ENCODE results near the gene SMARCD3. TPM values are rescaled to one million over a fixed set of nuclear protein-coding genes. Genes with fewer than 3 reads are reported as not detected.

The SMARCD3 gene
- total and polyA plus RNA-seq, 2 of the 13 experiments (the other 11 are each of a cell fraction or from before 2014, with no cell fraction given) = 0.20 to 0.62 TPM

DNA sequence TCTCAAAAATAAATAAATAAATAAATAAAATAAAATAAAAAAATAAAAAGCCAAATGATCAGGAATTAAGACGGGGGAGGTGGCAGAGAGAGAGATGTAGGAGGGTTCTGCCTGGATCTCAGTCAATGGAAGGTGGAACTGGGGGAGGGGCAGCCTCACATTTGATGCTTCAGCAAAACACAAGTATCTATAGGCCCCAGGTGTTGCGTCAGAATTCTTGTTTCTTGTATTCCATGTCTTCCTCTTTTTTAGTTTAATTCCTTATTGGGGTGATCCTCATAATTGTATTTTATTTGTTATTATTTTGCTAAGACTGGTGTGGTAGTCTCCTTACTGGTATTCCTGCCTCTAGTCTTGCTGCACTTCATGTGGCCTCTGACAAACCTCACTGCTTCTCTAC lies 41.4 kb upstream of the SMARCD3 start:
- peaks cover 5 to 29% of the 10 kb centered on the region in 2 experiments; a peak in 4 of 5 replicates for H3K27me3 ChIP-seq (ENCODE audit: control insufficient read depth in 1 of 2, insufficient read depth in 2 of 2, low read length in 2 of 2)
- H3K9me3 ChIP-seq (ENCODE audit: low read length) = no peaks in the 10 kb centered on the region
- H3K4me3 ChIP-seq (replicated peaks in 1 of 3; ENCODE audit: insufficient read depth in 1 of 3, low read depth in 2 of 3, low read length in 3 of 3) = no peak overlapping the region
- no peak for DNase-seq (ENCODE audit: low spot score)
- in situ Hi-C loops (cut with HindIII; ENCODE audit: extremely low pct_ligation_motif_present, low pct_unique_long_range_greater_than_20kb) = no loop called here
- no TSS peak for BruUV-seq (replicated peaks)
- TF ChIP-seq AGO2 (optimal IDR thresholded peaks at IDR 0.05; ENCODE audit: low read depth, low read length) (no peak), HHEX (CRISPR knock-in tag; IDR thresholded peaks at IDR 0.05) (no peak), SNAI1 (CRISPR knock-in tag; IDR thresholded peaks at IDR 0.05; ENCODE audit: borderline replicate concordance) (no peak), ZNF205 (CRISPR knock-in tag; IDR thresholded peaks at IDR 0.05) (no peak), CHD4 (IDR thresholded peaks at IDR 0.05; ENCODE audit: borderline replicate concordance, low read length) (no peak), ZNF746 (CRISPR knock-in tag; IDR thresholded peaks at IDR 0.05) (no peak), NFE2L1 (CRISPR knock-in tag; IDR thresholded peaks at IDR 0.05; ENCODE audit: borderline replicate concordance) (no peak), MXD4 (CRISPR knock-in tag; IDR thresholded peaks at IDR 0.05) (no peak), ZKSCAN8 (CRISPR knock-in tag; IDR thresholded peaks at IDR 0.05; ENCODE audit: borderline replicate concordance) (no peak), IRF2 (CRISPR knock-in tag; IDR thresholded peaks at IDR 0.05) (no peak), DZIP1 (CRISPR knock-in tag; IDR thresholded peaks at IDR 0.05) (no peak)
- TF ChIP-seq, protein P1, sequence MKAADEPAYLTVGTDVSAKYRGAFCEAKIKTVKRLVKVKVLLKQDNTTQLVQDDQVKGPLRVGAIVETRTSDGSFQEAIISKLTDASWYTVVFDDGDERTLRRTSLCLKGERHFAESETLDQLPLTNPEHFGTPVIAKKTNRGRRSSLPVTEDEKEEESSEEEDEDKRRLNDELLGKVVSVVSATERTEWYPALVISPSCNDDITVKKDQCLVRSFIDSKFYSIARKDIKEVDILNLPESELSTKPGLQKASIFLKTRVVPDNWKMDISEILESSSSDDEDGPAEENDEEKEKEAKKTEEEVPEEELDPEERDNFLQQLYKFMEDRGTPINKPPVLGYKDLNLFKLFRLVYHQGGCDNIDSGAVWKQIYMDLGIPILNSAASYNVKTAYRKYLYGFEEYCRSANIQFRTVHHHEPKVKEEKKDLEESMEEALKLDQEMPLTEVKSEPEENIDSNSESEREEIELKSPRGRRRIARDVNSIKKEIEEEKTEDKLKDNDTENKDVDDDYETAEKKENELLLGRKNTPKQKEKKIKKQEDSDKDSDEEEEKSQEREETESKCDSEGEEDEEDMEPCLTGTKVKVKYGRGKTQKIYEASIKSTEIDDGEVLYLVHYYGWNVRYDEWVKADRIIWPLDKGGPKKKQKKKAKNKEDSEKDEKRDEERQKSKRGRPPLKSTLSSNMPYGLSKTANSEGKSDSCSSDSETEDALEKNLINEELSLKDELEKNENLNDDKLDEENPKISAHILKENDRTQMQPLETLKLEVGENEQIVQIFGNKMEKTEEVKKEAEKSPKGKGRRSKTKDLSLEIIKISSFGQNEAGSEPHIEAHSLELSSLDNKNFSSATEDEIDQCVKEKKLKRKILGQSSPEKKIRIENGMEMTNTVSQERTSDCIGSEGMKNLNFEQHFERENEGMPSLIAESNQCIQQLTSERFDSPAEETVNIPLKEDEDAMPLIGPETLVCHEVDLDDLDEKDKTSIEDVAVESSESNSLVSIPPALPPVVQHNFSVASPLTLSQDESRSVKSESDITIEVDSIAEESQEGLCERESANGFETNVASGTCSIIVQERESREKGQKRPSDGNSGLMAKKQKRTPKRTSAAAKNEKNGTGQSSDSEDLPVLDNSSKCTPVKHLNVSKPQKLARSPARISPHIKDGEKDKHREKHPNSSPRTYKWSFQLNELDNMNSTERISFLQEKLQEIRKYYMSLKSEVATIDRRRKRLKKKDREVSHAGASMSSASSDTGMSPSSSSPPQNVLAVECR (CRISPR knock-in tag; IDR thresholded peaks at IDR 0.05; ENCODE audit: borderline replicate concordance) = no peak
- TF ChIP-seq, protein P2, sequence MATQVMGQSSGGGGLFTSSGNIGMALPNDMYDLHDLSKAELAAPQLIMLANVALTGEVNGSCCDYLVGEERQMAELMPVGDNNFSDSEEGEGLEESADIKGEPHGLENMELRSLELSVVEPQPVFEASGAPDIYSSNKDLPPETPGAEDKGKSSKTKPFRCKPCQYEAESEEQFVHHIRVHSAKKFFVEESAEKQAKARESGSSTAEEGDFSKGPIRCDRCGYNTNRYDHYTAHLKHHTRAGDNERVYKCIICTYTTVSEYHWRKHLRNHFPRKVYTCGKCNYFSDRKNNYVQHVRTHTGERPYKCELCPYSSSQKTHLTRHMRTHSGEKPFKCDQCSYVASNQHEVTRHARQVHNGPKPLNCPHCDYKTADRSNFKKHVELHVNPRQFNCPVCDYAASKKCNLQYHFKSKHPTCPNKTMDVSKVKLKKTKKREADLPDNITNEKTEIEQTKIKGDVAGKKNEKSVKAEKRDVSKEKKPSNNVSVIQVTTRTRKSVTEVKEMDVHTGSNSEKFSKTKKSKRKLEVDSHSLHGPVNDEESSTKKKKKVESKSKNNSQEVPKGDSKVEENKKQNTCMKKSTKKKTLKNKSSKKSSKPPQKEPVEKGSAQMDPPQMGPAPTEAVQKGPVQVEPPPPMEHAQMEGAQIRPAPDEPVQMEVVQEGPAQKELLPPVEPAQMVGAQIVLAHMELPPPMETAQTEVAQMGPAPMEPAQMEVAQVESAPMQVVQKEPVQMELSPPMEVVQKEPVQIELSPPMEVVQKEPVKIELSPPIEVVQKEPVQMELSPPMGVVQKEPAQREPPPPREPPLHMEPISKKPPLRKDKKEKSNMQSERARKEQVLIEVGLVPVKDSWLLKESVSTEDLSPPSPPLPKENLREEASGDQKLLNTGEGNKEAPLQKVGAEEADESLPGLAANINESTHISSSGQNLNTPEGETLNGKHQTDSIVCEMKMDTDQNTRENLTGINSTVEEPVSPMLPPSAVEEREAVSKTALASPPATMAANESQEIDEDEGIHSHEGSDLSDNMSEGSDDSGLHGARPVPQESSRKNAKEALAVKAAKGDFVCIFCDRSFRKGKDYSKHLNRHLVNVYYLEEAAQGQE (IDR thresholded peaks at IDR 0.05; ENCODE audit: borderline replicate concordance in 1 of 2, low read depth in 1 of 2, low read length in 2 of 2) = no peak
- TF ChIP-seq, protein P3, sequence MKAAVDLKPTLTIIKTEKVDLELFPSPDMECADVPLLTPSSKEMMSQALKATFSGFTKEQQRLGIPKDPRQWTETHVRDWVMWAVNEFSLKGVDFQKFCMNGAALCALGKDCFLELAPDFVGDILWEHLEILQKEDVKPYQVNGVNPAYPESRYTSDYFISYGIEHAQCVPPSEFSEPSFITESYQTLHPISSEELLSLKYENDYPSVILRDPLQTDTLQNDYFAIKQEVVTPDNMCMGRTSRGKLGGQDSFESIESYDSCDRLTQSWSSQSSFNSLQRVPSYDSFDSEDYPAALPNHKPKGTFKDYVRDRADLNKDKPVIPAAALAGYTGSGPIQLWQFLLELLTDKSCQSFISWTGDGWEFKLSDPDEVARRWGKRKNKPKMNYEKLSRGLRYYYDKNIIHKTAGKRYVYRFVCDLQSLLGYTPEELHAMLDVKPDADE (CRISPR knock-in tag; IDR thresholded peaks at IDR 0.05) = no peak
- no peaks in the 10 kb centered on the region for H3K79me2 ChIP-seq (ENCODE audit: insufficient read depth, low read length)
- no peaks in the 10 kb centered on the region for H4K20me1 ChIP-seq (ENCODE audit: insufficient read depth, low read length)
- no peak overlapping the region for H2AFZ ChIP-seq (ENCODE audit: low read length)
- 27% methylated on average over 2 of the region's 2 CpGs for WGBS (ENCODE audit: low lambda C conversion rate)
- FAIRE-seq = no peak
- H3K4me2 ChIP-seq (ENCODE audit: low read depth, low read length) = no peak overlapping the region
- no peak for ATAC-seq
- intact Hi-C loops (cut with micrococcal nuclease; ENCODE audit: unreplicated experiment) = no loop called here
- no peaks in the 10 kb centered on the region for H3K36me3 ChIP-seq (replicated peaks in 1 of 2; ENCODE audit: control insufficient read depth in 1 of 2, insufficient read depth in 2 of 2, low read length in 2 of 2)
- H3K9ac ChIP-seq (ENCODE audit: insufficient read depth, low read depth, low read length) = no peak overlapping the region
- ChIA-PET POLR2A (no interaction called here), CTCF (ENCODE audit: low intra/inter-chr PET ratio, low total read pairs) (no interaction called here)
- H3K4me1 ChIP-seq (ENCODE audit: insufficient read depth, low read length) = no peaks in the 10 kb centered on the region
- no peak overlapping the region for H3K27ac ChIP-seq (ENCODE audit: extremely low read length, insufficient read depth, low read length)

All from HepG2 (cell line).